ENCODE data around the gene SUN3.
A peak's percentile ranks its signal among the peaks of the same experiment; 100 is the strongest.

SUN3 gene

DNA sequence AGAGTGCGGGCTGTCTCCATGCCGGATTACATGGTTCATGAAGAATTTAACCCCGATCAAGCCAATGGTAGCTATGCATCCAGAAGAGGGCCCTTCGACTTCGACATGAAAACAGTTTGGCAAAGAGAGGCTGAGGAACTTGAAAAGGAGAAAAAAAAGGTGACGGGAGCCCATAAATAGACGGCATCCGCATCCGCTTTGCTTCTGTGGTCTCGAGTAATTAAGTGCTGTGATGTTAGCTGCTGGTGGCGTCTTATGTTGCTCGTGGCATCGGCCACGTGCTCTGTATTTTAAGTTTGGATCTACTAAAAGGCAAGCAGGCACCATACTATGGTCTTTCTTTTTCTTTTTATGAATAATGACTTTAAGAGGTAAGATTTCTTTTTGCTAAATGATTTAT, 17.6 kb upstream of the SUN3 start:
- 82% methylated on average over 14 of the region's 14 CpGs for WGBS
- Histone ChIP-seq H3K4me3 (ENCODE audit: low read length) (no peak overlapping the region), H3K36me3 (ENCODE audit: insufficient read depth, low read length) (no peaks in the 10 kb centered on the region), H3K27ac (ENCODE audit: low read depth, low read length) (no peak overlapping the region), H3K9ac (ENCODE audit: low read depth, low read length) (no peak overlapping the region), H3K9me3 (ENCODE audit: insufficient read depth, low read depth, low read length) (no peaks in the 10 kb centered on the region), H3K27me3 (ENCODE audit: insufficient read depth, low read length) (no peaks in the 10 kb centered on the region), H3K4me1 (ENCODE audit: insufficient read depth, low read length) (peaks cover 11% of the 10 kb centered on the region)

DNA sequence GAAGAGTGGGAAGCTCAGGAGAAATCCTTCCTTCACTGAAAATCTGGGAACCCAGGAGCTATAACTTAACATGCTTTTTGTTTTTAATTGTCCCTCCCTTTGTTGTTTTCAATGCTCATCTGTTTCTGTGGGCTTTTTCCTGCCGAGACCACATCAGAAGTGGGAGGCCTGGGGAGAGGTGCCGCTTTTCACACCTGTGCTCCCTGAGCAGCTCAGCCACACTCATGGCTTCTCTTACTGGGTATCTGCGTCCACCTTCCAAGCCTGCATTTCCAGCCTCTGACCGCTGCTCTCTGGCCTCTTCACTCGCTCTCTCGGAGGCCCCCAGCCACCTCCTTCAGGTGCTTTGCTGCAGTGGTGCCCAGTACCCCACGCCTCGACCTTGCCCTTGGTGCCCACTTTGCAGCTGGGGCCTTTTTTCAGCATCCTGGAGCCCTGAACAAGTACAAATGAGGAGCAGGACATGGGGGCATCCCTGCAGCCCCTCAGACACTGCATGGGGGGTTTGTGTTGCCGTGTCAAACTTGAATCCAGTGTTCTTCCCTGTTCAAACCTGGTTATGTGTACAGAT, 16.4 kb upstream of the SUN3 start:
- H3K4me3 ChIP-seq (ENCODE audit: low read length), result no peak overlapping the region
- H3K27ac ChIP-seq (ENCODE audit: low read depth, low read length), result no peak overlapping the region
- 82% methylated on average over 9 of the region's 9 CpGs for whole genome bisulfite sequencing
- no peaks in the 10 kb centered on the region for H3K27me3 ChIP-seq (ENCODE audit: insufficient read depth, low read length)
- no peaks in the 10 kb centered on the region for H3K36me3 ChIP-seq (ENCODE audit: insufficient read depth, low read length)
- H3K4me1 ChIP-seq (ENCODE audit: insufficient read depth, low read length), result peaks cover 22% of the 10 kb centered on the region
- H3K9me3 ChIP-seq (ENCODE audit: insufficient read depth, low read depth, low read length), result no peaks in the 10 kb centered on the region
- H3K9ac ChIP-seq (ENCODE audit: low read depth, low read length), result no peak overlapping the region

DNA sequence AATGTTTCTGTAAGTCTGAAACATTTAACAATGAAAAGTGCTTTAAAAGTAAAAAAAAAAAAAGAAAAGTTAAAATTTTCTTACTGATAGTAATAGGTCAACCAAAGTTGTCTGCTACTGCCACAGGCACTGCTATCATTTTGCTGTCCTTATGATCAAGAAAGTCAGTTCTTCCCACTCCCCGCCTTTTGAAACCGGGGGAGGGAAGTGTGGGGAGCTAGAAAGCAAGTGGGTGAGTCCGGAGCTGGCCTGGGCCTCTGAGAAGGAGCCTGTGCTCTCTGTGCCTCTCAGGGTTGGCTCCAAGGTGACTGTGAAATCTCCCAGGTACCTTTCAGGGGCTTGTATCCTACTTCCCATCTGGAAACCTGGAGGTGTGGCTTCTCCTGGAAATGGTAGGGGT, 13.7 kb upstream of the SUN3 start:
- 60% methylated on average over 3 of the region's 3 CpGs for WGBS
- H3K27me3 ChIP-seq (ENCODE audit: insufficient read depth, low read length), result peaks cover 2% of the 10 kb centered on the region
- no peaks in the 10 kb centered on the region for H3K9me3 ChIP-seq (ENCODE audit: insufficient read depth, low read depth, low read length)
- peaks cover 49% of the 10 kb centered on the region for H3K4me1 ChIP-seq (ENCODE audit: insufficient read depth, low read length)
- no peak overlapping the region for H3K9ac ChIP-seq (ENCODE audit: low read depth, low read length)
- H3K27ac ChIP-seq (ENCODE audit: low read depth, low read length), result no peak overlapping the region
- no peaks in the 10 kb centered on the region for H3K36me3 ChIP-seq (ENCODE audit: insufficient read depth, low read length)
- no peak overlapping the region for H3K4me3 ChIP-seq (ENCODE audit: low read length)

GRCh38 chr7:48042216-48042615, 13.3 kb upstream of the SUN3 start:
- no peak overlapping the region for H3K9ac ChIP-seq (ENCODE audit: low read depth, low read length)
- H3K36me3 ChIP-seq (ENCODE audit: insufficient read depth, low read length), result no peaks in the 10 kb centered on the region
- peaks cover 6% of the 10 kb centered on the region for H3K27me3 ChIP-seq (ENCODE audit: insufficient read depth, low read length)
- H3K27ac ChIP-seq (ENCODE audit: low read depth, low read length), result no peak overlapping the region
- H3K4me3 ChIP-seq (ENCODE audit: low read length), result no peak overlapping the region
- H3K4me1 ChIP-seq (ENCODE audit: insufficient read depth, low read length), result peaks cover 49% of the 10 kb centered on the region
- WGBS, result 94% methylated on average over 3 of the region's 3 CpGs
- H3K9me3 ChIP-seq (ENCODE audit: insufficient read depth, low read depth, low read length), result no peaks in the 10 kb centered on the region

DNA sequence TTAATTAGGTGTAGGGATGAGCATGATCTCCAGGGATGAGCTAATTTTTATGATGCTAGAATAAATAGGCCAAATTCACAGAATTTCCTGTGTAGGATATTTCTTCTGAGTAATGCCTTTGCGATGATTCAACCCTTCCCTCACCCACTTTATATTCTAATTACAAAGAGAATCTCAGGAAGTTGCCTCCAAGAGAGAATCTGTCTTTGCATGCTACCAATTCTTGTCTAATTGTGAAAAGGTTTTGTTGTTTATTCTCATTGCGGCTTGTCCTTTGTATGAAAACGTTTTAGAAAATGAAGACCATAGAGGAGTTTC, 12.7 kb upstream of the SUN3 start:
- Histone ChIP-seq H3K27ac (ENCODE audit: low read depth, low read length) (no peak overlapping the region), H3K4me1 (ENCODE audit: insufficient read depth, low read length) (peaks cover 52% of the 10 kb centered on the region), H3K9me3 (ENCODE audit: insufficient read depth, low read depth, low read length) (no peaks in the 10 kb centered on the region), H3K9ac (ENCODE audit: low read depth, low read length) (no peak overlapping the region), H3K4me3 (ENCODE audit: low read length) (no peak overlapping the region), H3K36me3 (ENCODE audit: insufficient read depth, low read length) (no peaks in the 10 kb centered on the region), H3K27me3 (ENCODE audit: insufficient read depth, low read length) (peaks cover 12% of the 10 kb centered on the region)
- WGBS, result 70% methylated on average over 3 of the region's 3 CpGs

GRCh38 chr7:48040944-48041652, 12.2 kb upstream of the SUN3 start:
- Histone ChIP-seq H3K9me3 (ENCODE audit: insufficient read depth, low read depth, low read length) (no peaks in the 10 kb centered on the region), H3K27me3 (ENCODE audit: insufficient read depth, low read length) (peaks cover 18% of the 10 kb centered on the region), H3K4me1 (ENCODE audit: insufficient read depth, low read length) (peaks cover 54% of the 10 kb centered on the region), H3K27ac (ENCODE audit: low read depth, low read length) (no peak overlapping the region), H3K4me3 (ENCODE audit: low read length) (no peak overlapping the region), H3K9ac (ENCODE audit: low read depth, low read length) (no peak overlapping the region), H3K36me3 (ENCODE audit: insufficient read depth, low read length) (no peaks in the 10 kb centered on the region)
- 89% methylated on average over 14 of the region's 18 CpGs for WGBS

GRCh38 chr7:48038815-48039506, 10.1 kb upstream of the SUN3 start:
- H3K9me3 ChIP-seq (ENCODE audit: insufficient read depth, low read depth, low read length), result no peaks in the 10 kb centered on the region
- peak overlapping the region; percentile 84; the same call in 1 of the 2 replicates for H3K27ac ChIP-seq (ENCODE audit: low read depth, low read length)
- H3K27me3 ChIP-seq (ENCODE audit: insufficient read depth, low read length), result peaks cover 36% of the 10 kb centered on the region
- H3K9ac ChIP-seq (ENCODE audit: low read depth, low read length), result no peak overlapping the region
- WGBS, result 14% methylated on average over 4 of the region's 5 CpGs
- H3K4me1 ChIP-seq (ENCODE audit: insufficient read depth, low read length), result peaks cover 58% of the 10 kb centered on the region
- H3K4me3 ChIP-seq (ENCODE audit: low read length), result peak overlapping the region; percentile 37
- H3K36me3 ChIP-seq (ENCODE audit: insufficient read depth, low read length), result no peaks in the 10 kb centered on the region

DNA sequence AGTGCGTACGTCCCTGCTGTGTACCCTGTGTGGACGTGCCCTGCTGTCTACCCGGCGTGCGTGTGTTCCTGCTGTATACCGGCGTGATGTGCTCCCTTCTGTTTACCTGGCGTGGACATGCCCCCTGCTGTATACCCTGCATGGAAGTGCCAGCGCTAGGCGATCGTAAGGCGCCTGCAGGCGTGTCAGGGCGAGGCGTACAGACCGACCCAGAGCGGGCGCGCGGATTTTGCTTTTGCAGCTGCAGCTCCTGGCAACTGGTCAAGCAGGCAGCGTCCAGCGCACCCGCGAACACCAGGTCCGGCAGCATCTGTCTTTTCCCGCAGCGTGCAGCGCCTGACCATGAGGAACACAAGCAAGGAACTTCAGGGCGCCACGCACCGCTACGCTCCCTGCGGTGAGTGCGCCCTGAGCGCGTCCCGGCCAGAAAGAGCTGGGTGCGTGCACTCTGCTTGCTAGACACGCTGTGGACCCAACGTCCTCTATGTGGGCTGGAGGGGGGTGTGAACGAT, 7.1 kb upstream of the SUN3 start:
- 4% methylated on average over 42 of the region's 42 CpGs for WGBS
- Histone ChIP-seq H3K4me3 (ENCODE audit: low read length) (peak overlapping the region; percentile 67), H3K4me1 (ENCODE audit: insufficient read depth, low read length) (peaks cover 45% of the 10 kb centered on the region), H3K27me3 (ENCODE audit: insufficient read depth, low read length) (peaks cover 57% of the 10 kb centered on the region), H3K27ac (ENCODE audit: low read depth, low read length) (no peak overlapping the region), H3K9ac (ENCODE audit: low read depth, low read length) (no peak overlapping the region), H3K9me3 (ENCODE audit: insufficient read depth, low read depth, low read length) (no peaks in the 10 kb centered on the region), H3K36me3 (ENCODE audit: insufficient read depth, low read length) (no peaks in the 10 kb centered on the region)

GRCh38 chr7:48035301-48035966, 6.5 kb upstream of the SUN3 start, which contains the start of gene C7orf57:
Gene C7orf57, plus strand, starts transcription at chr7:48035543. Its CDS starts 766 bp downstream, at chr7:48036309.
- Histone ChIP-seq H3K9ac (ENCODE audit: low read depth, low read length) (peak within 1 kb of the TSS; percentile 42; the same call in 1 of the 2 replicates), H3K36me3 (ENCODE audit: insufficient read depth, low read length) (no peaks in the 10 kb centered on the region), H3K27ac (ENCODE audit: low read depth, low read length) (no peak within 1 kb of the TSS), H3K4me1 (ENCODE audit: insufficient read depth, low read length) (peaks cover 39% of the 10 kb centered on the region), H3K9me3 (ENCODE audit: insufficient read depth, low read depth, low read length) (no peaks in the 10 kb centered on the region), H3K4me3 (ENCODE audit: low read length) (peak within 1 kb of the TSS; percentile 67), H3K27me3 (ENCODE audit: insufficient read depth, low read length) (peaks cover 57% of the 10 kb centered on the region)
- under 1% methylated on average over 62 of the region's 62 CpGs for WGBS

- WGBS, result 84% methylated on average over 5 of the region's 5 CpGs
- Histone ChIP-seq H3K27me3 (ENCODE audit: insufficient read depth, low read length) (peaks cover 57% of the 10 kb centered on the region), H3K9me3 (ENCODE audit: insufficient read depth, low read depth, low read length) (no peaks in the 10 kb centered on the region), H3K36me3 (ENCODE audit: insufficient read depth, low read length) (no peaks in the 10 kb centered on the region), H3K4me3 (ENCODE audit: low read length) (no peak overlapping the region), H3K4me1 (ENCODE audit: insufficient read depth, low read length) (peaks cover 24% of the 10 kb centered on the region), H3K27ac (ENCODE audit: low read depth, low read length) (no peak overlapping the region), H3K9ac (ENCODE audit: low read depth, low read length) (no peak overlapping the region)
These were observed 5.0 kb upstream of the SUN3 start for GRCh38 chr7:48033922-48034321.

GRCh38 chr7:48031111-48031510, 2.2 kb upstream of the SUN3 start:
- Histone ChIP-seq H3K27me3 (ENCODE audit: insufficient read depth, low read length) (peaks cover 40% of the 10 kb centered on the region), H3K9me3 (ENCODE audit: insufficient read depth, low read depth, low read length) (no peaks in the 10 kb centered on the region), H3K4me3 (ENCODE audit: low read length) (no peak overlapping the region), H3K9ac (ENCODE audit: low read depth, low read length) (no peak overlapping the region), H3K36me3 (ENCODE audit: insufficient read depth, low read length) (no peaks in the 10 kb centered on the region), H3K4me1 (ENCODE audit: insufficient read depth, low read length) (0 out of 2 replicates have a peak, but pooled peaks cover 4% of the 10 kb centered on the region), H3K27ac (ENCODE audit: low read depth, low read length) (no peak overlapping the region)
- WGBS, result 98% methylated on average over 2 of the region's 2 CpGs
